Umbilical cord (tissue), 2 donors: ENCODE data around the gene TAF11L8. TPM values are rescaled to one million over a fixed set of nuclear protein-coding genes. Genes with fewer than 3 reads are reported as not detected.
"Not testable (repeated sequence)": the region's sequence is repeated elsewhere in the genome, so short reads cannot be mapped to it uniquely, and the experiment has no call there.

Experiments
- DNase-seq: peaks from one replicate; pipeline ENCODE4 v3.0.0-alpha.2; 2015; ENCODE audit warnings: low spot score
- total RNA-seq: library from RNA; depleted of rRNA; stranded (reverse); fragments of >200 nt; gene quantifications from one replicate; pipeline ENCODE4 v1.2.3, GENCODE V29; 2014; ENCODE audit warnings: low replicate concordance; ENCODE audit not compliant: insufficient read depth

TAF11L8 gene
- total RNA-seq: not detected

DNA sequence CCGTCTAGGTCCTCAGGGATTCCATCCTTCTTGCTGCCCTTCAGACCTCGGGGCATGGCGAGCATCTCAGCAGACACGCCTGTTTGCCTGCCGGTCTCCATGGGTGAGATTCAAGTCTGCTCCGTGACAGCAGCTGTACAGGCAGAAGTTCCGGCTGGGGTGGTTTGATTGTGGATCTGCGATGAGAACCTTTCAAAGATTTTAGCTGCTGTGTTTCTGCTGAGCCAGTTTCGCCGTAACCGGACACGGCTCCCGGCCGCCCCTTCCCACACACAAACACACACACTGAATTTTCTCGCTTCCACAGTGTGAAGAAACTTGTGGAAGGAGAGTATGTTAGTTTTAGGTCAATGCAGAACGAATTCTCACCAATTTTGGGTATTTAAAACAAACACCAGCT is at the start of gene TAF11L8:
Gene TAF11L8, minus strand, starts transcription at position 101 of the 400 bp plus-strand sequence.
- not testable (repeated sequence) for DNase-seq

DNA sequence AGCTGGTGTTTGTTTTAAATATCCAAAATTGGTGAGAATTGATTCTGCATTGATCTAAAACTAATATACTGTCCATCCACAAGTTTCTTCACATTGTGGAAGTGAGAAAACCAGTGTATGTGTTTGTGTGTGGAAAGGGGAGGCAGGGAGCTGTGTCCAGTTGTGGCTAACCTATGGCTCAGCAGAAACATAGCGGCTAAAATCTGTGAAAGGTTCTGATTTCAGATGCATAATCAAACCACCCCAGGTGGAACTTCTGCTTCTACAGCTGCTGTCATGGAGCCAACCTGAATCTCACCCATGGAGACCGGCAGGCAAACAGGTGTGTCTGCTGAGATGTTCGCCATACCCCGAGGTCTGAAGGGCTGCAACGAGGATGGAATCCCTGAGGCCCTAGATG is 43.4 kb upstream of the TAF11L8 start, which contains the start of gene TAF11L14:
Gene TAF11L14, plus strand, starts transcription at position 301 of the 400 bp plus-strand sequence.
- DNase-seq: no peak

DNA sequence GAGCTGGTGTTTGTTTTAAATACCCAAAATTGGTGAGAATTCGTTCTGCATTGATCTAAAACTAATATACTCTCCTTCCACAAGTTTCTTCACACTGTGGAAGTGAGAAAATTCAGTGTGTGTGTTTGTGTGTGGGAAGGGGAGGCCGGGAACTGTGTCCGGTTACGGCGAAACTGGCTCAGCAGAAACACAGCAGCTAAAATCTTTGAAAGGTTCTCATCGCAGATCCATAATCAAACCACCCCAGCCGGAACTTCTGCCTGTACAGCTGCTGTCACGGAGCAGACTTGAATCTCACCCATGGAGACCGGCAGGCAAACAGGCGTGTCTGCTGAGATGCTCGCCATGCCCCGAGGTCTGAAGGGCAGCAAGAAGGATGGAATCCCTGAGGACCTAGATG is 41.0 kb upstream of the TAF11L8 start, which contains the start of gene TAF11L13:
Gene TAF11L13, plus strand, starts transcription at position 301 of the 400 bp plus-strand sequence.
- not testable (repeated sequence) for DNase-seq

DNA sequence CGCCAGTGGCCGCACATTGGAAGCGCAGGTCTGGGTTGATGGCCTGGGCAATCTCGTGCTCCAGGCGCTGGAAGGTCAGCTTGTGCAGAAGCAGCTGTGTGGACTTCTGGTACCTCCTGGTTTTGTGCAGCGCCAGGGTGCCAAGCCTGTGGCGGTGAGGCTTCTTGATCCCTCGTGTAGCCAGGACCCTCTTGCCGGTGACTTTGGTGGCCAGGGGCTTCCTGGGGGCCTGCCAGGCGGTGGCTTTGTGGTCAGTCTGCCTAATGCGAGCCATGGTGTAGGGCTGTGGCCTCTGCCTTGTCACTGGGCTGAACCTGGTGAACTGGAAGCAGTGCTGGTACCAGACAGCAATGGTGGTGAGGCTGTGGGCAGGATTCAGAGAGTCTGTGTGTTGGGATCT is 34.9 kb upstream of the TAF11L8 start:
- DNase-seq: no peak

DNA sequence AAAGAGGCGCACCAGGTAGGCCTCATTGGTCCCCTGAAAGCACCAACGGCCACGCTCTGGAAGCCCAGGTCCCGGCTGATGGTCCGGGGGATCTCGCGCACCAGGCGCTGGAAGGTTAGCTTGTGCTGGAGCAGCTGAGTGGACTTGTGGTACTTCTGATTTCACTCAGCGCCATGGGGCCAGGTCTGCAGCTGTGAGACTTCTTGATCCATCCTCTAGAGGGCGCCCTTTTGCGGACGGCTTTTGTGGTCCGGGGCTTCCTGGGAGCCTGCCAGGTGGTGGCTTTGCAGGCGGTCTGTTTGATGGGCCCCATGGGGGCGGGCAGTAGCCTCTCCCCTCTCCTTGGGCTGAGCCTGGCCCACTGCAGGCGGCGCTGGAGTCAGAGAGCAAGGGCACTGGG is 29.9 kb upstream of the TAF11L8 start:
- DNase-seq: no peak

DNA sequence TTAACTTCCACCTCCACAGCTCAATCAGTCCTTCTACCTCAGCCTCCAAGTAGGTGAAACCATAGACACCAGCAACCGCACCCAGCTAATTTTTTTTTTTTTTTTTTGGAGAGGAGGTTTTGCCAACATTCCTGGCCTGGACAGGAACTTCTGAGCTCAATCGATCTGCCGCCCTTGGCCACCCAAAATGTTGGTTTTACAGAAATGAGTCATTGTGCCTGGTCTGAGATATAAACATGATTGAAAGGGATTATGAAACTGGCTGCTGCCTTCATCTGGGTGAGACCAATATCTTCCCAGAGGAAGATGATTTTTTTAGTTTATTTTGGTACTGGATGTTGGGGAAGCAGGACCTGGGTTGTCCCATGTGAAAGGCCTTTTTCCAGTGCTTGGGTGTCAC is 28.6 kb upstream of the TAF11L8 start:
- DNase-seq: no peak

DNA sequence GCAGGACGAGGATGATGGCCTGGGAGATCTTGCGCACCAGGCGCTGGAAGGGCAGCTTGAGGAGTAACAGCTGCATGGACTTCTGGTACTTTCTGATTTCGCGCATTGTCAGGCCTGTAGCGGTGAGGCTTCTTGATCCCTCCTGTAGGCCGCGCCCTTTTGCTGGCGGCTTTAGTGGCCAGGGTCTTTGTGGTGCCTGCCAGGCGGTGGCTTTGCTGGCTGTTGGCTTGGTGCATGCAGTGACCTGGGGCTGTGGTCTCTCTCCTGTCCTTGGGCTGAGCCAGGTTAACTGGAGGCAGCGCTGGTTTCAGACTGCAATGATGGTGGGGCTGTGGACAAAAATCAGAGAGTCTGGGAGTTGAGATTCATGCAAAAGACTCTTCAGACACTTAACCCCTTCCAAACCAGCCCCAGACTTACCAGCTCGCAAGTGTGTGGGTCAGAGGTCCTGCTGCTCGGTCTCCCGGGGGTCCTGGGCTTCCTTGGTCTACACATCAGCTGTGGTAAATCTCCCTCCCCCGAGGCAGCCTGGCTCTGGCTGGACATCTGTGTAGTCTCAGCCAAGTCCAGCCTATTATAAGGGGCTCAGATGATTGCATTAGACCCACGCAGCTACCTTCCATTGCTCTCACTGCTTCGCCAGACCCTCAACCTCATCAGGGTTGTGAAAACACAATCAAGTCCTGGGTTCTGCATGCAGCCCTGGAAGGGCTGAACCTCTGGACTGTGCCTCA is 24.3 kb upstream of the TAF11L8 start:
- DNase-seq: no peak

DNA sequence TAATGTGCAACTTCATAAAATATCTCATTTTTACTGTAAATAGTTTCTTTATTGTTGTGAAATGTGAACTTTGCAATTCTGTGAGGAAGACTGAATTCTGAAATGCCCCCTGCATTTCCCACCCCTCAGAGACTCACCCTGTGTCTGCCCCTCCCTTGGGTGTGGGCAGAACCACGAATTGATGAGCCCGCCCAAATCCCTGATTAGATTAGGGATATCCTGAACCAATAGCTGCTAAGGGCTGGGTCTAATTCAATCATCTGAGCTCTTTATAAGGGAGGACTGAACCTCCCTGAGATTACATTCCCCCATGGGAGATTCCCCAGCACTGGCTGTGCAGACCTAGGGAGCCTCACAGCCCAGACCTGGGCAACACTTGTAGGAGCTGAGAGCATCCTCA is 19.3 kb upstream of the TAF11L8 start, which contains the start of gene TAF11L12:
Gene TAF11L12, plus strand, starts transcription at position 301 of the 400 bp plus-strand sequence.
- not testable (repeated sequence) for DNase-seq

DNA sequence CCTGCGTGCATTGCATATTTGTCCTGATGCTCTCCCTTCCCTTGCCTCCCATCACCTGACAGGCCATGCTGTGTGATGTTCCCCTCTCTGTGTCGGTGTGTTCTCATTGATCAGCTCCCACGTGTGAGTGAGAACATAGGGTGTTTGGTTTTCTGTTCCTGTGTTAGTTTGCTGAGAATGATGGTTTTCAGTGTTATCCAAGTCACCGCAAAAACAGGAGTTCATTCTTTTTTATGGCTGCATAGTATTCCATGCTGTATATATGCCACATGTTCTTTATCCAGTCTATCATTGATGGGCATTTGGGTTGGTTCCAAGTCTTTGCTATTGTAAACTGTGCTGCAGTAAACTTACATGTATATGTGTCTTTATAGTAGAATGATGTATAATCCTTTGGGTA is 16.7 kb upstream of the TAF11L8 start:
- DNase-seq: not testable (repeated sequence)

DNA sequence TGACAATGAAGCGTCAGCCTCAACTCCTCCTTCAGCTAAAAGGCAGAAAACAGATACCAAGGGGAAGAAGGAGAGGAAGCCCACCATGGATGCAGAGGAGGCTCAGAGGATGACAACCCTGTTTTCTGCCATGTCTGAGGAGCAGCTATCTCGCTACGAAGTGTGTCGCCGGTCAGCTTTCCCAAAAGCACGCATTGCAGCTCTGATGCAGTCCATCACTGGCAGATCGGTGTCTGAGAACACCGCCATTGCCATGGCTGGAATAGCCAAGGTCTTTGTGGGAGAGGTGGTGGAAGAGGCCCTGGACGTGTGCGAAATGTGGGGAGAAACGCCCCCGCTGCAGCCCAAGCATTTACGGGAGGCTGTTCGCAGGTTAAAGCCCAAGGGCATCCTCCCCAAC is 14.2 kb upstream of the TAF11L8 start:
- no peak for DNase-seq

DNA sequence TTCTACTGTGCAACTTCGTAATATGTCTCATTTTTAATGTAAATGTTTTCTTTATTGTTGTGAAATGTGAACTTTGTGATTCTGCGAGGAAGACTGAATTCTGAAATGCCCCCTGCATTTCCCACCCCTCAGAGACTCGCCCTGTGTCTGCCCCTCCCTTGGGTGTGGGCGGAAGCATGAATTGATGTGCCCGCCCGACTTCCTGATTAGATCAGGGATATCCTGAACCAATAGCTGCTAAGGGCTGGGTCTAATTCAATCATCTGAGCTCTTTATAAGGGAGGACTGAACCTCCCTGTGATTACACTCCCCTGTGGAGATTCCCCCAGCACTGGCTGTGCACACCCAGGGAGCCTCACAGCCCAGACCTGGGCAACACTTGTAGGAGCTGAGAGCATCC is 13.1 kb upstream of the TAF11L8 start, which contains the start of gene TAF11L11:
Gene TAF11L11, plus strand, starts transcription at position 304 of the 400 bp plus-strand sequence.
- DNase-seq: not testable (repeated sequence)

DNA sequence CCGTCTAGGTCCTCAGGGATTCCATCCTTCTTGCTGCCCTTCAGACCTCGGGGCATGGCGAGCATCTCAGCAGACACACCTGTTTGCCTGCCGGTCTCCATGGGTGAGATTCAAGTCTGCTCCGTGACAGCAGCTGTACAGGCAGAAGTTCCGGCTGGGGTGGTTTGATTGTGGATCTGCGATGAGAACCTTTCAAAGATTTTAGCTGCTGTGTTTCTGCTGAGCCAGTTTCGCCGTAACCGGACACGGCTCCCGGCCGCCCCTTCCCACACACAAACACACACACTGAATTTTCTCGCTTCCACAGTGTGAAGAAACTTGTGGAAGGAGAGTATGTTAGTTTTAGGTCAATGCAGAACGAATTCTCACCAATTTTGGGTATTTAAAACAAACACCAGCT is 7.0 kb upstream of the TAF11L8 start, which contains the start of gene TAF11L10:
Gene TAF11L10, minus strand, starts transcription at position 101 of the 400 bp plus-strand sequence.
- DNase-seq: not testable (repeated sequence)

DNA sequence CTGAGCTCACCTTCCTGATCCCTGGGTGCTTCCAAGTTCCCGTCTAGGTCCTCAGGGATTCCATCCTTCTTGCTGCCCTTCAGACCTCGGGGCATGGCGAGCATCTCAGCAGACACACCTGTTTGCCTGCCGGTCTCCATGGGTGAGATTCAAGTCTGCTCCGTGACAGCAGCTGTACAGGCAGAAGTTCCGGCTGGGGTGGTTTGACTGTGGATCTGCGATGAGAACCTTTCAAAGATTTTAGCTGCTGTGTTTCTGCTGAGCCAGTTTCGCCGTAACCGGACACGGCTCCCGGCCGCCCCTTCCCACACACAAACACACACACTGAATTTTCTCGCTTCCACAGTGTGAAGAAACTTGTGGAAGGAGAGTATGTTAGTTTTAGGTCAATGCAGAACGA is 3.5 kb upstream of the TAF11L8 start, which contains the start of gene TAF11L9:
Gene TAF11L9, minus strand, starts transcription at position 140 of the 400 bp plus-strand sequence.
- DNase-seq: not testable (repeated sequence)

DNA sequence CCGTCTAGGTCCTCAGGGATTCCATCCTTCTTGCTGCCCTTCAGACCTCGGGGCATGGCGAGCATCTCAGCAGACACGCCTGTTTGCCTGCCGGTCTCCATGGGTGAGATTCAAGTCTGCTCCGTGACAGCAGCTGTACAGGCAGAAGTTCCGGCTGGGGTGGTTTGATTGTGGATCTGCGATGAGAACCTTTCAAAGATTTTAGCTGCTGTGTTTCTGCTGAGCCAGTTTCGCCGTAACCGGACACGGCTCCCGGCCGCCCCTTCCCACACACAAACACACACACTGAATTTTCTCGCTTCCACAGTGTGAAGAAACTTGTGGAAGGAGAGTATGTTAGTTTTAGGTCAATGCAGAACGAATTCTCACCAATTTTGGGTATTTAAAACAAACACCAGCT is 5.1 kb downstream of the TAF11L8 start, which contains the start of gene TAF11L7:
Gene TAF11L7, minus strand, starts transcription at position 101 of the 400 bp plus-strand sequence.
- not testable (repeated sequence) for DNase-seq

Other genes with a start within 250 kb of the TAF11L8 start
- gene TAF11L2, start 92.7 kb downstream of the TAF11L8 start, total RNA-seq: 5.3 TPM
- gene TAF11L3, start 72.6 kb downstream of the TAF11L8 start, total RNA-seq: not detected
- gene TAF11L4, start 69.2 kb downstream of the TAF11L8 start, total RNA-seq: not detected
- 16.4 TPM for gene TAF11L5, start 65.7 kb downstream of the TAF11L8 start, total RNA-seq
- not detected for gene TAF11L6, start 62.3 kb downstream of the TAF11L8 start, total RNA-seq
- gene TAF11L7, start 5.2 kb downstream of the TAF11L8 start, total RNA-seq: not detected
- gene TAF11L9, start 3.4 kb upstream of the TAF11L8 start, total RNA-seq: 16.4 TPM
- 16.4 TPM for gene TAF11L10, start 6.9 kb upstream of the TAF11L8 start, total RNA-seq
- 0.96 TPM for gene TAF11L11, start 13.2 kb upstream of the TAF11L8 start, total RNA-seq
- gene TAF11L12, start 19.4 kb upstream of the TAF11L8 start, total RNA-seq: 0.96 TPM
- gene TAF11L13, start 41.1 kb upstream of the TAF11L8 start, total RNA-seq: 5.3 TPM
- 9.4 TPM for gene TAF11L14, start 43.5 kb upstream of the TAF11L8 start, total RNA-seq